Measurements from ENCODE around the gene DNAH3. TPM values are rescaled to one million over a fixed set of nuclear protein-coding genes. Genes with fewer than 3 reads are reported as not detected.
"Not testable (repeated sequence)": the region's sequence is repeated elsewhere in the genome, so short reads cannot be mapped to it uniquely, and the experiment has no call there.

DNAH3 gene
- total RNA-seq, 1 donor from 2014 or later: 0.19 TPM

GRCh38 chr16:21179126-21179982 lies 28.7 kb upstream of the DNAH3 start:
- peaks cover 6% of the 10 kb centered on the region for H3K4me1 Mint-ChIP-seq (ENCODE audit: low read depth)
- H3K9me3 Mint-ChIP-seq (ENCODE audit: low read depth): peaks cover 9% of the 10 kb centered on the region
- H3K4me3 Mint-ChIP-seq (ENCODE audit: low read depth): no peak overlapping the region
- no peak for DNase-seq (ENCODE audit: low spot score, unreplicated experiment)
- H3K27me3 Mint-ChIP-seq: no peaks in the 10 kb centered on the region
- no peak overlapping the region for H3K27ac Mint-ChIP-seq
- TF ChIP-seq CTCF (IDR thresholded peaks at IDR 0.05; ENCODE audit: unreplicated experiment): no peak
- peaks cover 29% of the 10 kb centered on the region for H3K36me3 Mint-ChIP-seq (ENCODE audit: insufficient read depth)

GRCh38 chr16:21175397-21175796 lies 24.8 kb upstream of the DNAH3 start:
- no peak overlapping the region for H3K4me3 Mint-ChIP-seq (ENCODE audit: low read depth)
- peaks cover 22% of the 10 kb centered on the region for H3K36me3 Mint-ChIP-seq (ENCODE audit: insufficient read depth)
- H3K27me3 Mint-ChIP-seq: no peaks in the 10 kb centered on the region
- peaks cover 7% of the 10 kb centered on the region for H3K4me1 Mint-ChIP-seq (ENCODE audit: low read depth)
- no peak overlapping the region for H3K27ac Mint-ChIP-seq
- no peaks in the 10 kb centered on the region for H3K9me3 Mint-ChIP-seq (ENCODE audit: low read depth)
- TF ChIP-seq CTCF (IDR thresholded peaks at IDR 0.05; ENCODE audit: unreplicated experiment): no peak
- no peak for DNase-seq (ENCODE audit: low spot score, unreplicated experiment)

GRCh38 chr16:21172650-21173049 lies 22.0 kb upstream of the DNAH3 start:
- H3K9me3 Mint-ChIP-seq (ENCODE audit: low read depth): no peaks in the 10 kb centered on the region
- no peak for TF ChIP-seq CTCF (IDR thresholded peaks at IDR 0.05; ENCODE audit: unreplicated experiment)
- no peaks in the 10 kb centered on the region for H3K27me3 Mint-ChIP-seq
- no peak overlapping the region for H3K27ac Mint-ChIP-seq
- H3K4me1 Mint-ChIP-seq (ENCODE audit: low read depth): peaks cover 7% of the 10 kb centered on the region
- H3K36me3 Mint-ChIP-seq (ENCODE audit: insufficient read depth): peaks cover 12% of the 10 kb centered on the region
- H3K4me3 Mint-ChIP-seq (ENCODE audit: low read depth): no peak overlapping the region
- no peak for DNase-seq (ENCODE audit: low spot score, unreplicated experiment)

GRCh38 chr16:21170116-21170515 lies 19.5 kb upstream of the DNAH3 start:
- H3K4me3 Mint-ChIP-seq (ENCODE audit: low read depth); H3K27ac Mint-ChIP-seq; H3K27me3 Mint-ChIP-seq; H3K9me3 Mint-ChIP-seq (ENCODE audit: low read depth); DNase-seq (ENCODE audit: low spot score, unreplicated experiment); H3K4me1 Mint-ChIP-seq (ENCODE audit: low read depth): not testable (repeated sequence)
- H3K36me3 Mint-ChIP-seq (ENCODE audit: insufficient read depth): peaks cover 14% of the 10 kb centered on the region

- no peak overlapping the region for H3K27ac Mint-ChIP-seq
- peaks cover 2% of the 10 kb centered on the region for H3K4me1 Mint-ChIP-seq (ENCODE audit: low read depth)
- H3K36me3 Mint-ChIP-seq (ENCODE audit: insufficient read depth): peaks cover 18% of the 10 kb centered on the region
Observed at GRCh38 chr16:21169249-21169981, 18.8 kb upstream of the DNAH3 start.

More at GRCh38 chr16:21169249-21169981, 18.8 kb upstream of the DNAH3 start:
- no peak for TF ChIP-seq CTCF (IDR thresholded peaks at IDR 0.05; ENCODE audit: unreplicated experiment)
- DNase-seq (ENCODE audit: low spot score, unreplicated experiment): no peak
- H3K4me3 Mint-ChIP-seq (ENCODE audit: low read depth): no peak overlapping the region
- H3K27me3 Mint-ChIP-seq: no peaks in the 10 kb centered on the region
- H3K9me3 Mint-ChIP-seq (ENCODE audit: low read depth): no peaks in the 10 kb centered on the region

Data from progenitor cell of endocrine pancreas (in vitro differentiated cells).